Esophagus squamous epithelium (tissue), 5 donors: ENCODE results near the gene PRR3. TPM values are rescaled to one million over a fixed set of nuclear protein-coding genes. Genes with fewer than 3 reads are reported as not detected.
"Not testable (repeated sequence)": the region's sequence is repeated elsewhere in the genome, so short reads cannot be mapped to it uniquely, and the experiment has no call there.

Experiments used
- DNase-seq: peaks from one replicate; lab custom pipeline; 2025; lab: John Stamatoyannopoulos, UW
- H3K27ac ChIP-seq, 4 donors: fragments of 200-600 bp; sonication (generic); one replicate each; pipeline ENCODE4 v1.5.1; 2016 to 2019; ENCODE audit warnings: mild to moderate bottlenecking in 1 of 4
- H3K27me3 ChIP-seq, 4 donors: fragments of 200-600 bp; sonication (generic); 1 replicate in 3 of 4; 2 replicates in 1 of 4; pipeline versions ENCODE4 v1.5.1 to v1.6.0; 2017 to 2021; ENCODE audit warnings: antibody characterized with exemption in 1 of 4
- H3K36me3 ChIP-seq, 3 donors: fragments of 200-600 bp; sonication (generic); one replicate each; pipeline ENCODE4 v1.5.1; 2016 to 2019
- H3K4me1 ChIP-seq, 3 donors: fragments of 200-600 bp; sonication (generic); one replicate each; pipeline ENCODE4 v1.5.1; 2017 to 2019
- H3K4me3 ChIP-seq, 4 donors: fragments of 200-600 bp; sonication (generic); 1 replicate in 3 of 4; 2 replicates in 1 of 4; pipeline ENCODE4 v1.5.1; 2016 to 2019; ENCODE audit warnings: mild to moderate bottlenecking in 2 of 4, moderate library complexity in 1 of 4
- H3K9me3 ChIP-seq, 3 donors: fragments of 200-600 bp; sonication (generic); one replicate each; pipeline ENCODE4 v1.5.1; 2016 to 2019
- POLR2A ChIP-seq, 4 donors: fragments of 450-650 bp; IDR thresholded peaks; one replicate each; pipeline ENCODE4 v1.6.1; 2017; ENCODE audit warnings: antibody characterized with exemption in 4 of 4, mild to moderate bottlenecking in 4 of 4, moderate library complexity in 3 of 4
- WGBS, 2 donors: methylation state at CpG; one replicate each; pipeline ENCODE4 v1.1.5; 2018; 5-methylcytosine and 5-hydroxymethylcytosine counted together
- intact Hi-C: fragments of 100-400 bp; cut with DNase I; formaldehyde crosslinking; loops from one replicate; pipeline ENCODE4 v1.15.0; 2022
- total RNA-seq, 4 donors: library from RNA; depleted of rRNA; stranded (reverse); fragments of >200 nt; gene quantifications; one replicate each; pipeline ENCODE4 v1.1.0, GENCODE V29; 2016
- TF ChIP-seq, protein P1 (sequence below), 6 experiments: fragments of 450-650 bp in 4 of 6; fragments of 200-600 bp in 2 of 6; sonication (generic) in 2 of 6; IDR thresholded peaks; one replicate each; pipeline ENCODE4 v1.5.1; 2016 to 2019; ENCODE audit warnings: antibody characterized with exemption in 6 of 6, mild to moderate bottlenecking in 4 of 6, moderate library complexity in 4 of 6
- donor health status: DM: yes; HTN: yes; CAD: no.

Gene PRR3
- total RNA-seq, 4 donors from 2014 or later = 3.2 to 11.6 (median 5.8) TPM

DNA sequence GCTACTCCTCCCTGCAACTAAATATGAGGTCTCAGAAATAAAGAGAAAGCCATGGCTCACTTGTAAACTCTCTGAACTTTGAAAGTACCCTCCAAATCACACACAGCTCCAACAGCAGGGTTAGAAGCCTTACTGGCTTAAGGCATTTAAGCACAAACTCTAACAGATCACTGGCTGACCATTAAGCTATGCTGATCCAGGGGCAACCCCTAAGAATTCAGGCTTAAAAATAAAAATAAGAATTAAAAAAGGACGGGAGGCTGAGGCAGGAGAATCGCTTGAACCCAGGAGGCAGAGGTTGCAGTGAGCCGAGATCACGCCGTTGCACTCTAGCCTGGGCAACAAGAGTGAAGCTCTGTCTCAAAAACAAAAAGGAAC lies 45.9 kb upstream of the PRR3 start:
- no peak for TF ChIP-seq POLR2A (IDR thresholded peaks at IDR 0.05)
- TF ChIP-seq, protein P1, sequence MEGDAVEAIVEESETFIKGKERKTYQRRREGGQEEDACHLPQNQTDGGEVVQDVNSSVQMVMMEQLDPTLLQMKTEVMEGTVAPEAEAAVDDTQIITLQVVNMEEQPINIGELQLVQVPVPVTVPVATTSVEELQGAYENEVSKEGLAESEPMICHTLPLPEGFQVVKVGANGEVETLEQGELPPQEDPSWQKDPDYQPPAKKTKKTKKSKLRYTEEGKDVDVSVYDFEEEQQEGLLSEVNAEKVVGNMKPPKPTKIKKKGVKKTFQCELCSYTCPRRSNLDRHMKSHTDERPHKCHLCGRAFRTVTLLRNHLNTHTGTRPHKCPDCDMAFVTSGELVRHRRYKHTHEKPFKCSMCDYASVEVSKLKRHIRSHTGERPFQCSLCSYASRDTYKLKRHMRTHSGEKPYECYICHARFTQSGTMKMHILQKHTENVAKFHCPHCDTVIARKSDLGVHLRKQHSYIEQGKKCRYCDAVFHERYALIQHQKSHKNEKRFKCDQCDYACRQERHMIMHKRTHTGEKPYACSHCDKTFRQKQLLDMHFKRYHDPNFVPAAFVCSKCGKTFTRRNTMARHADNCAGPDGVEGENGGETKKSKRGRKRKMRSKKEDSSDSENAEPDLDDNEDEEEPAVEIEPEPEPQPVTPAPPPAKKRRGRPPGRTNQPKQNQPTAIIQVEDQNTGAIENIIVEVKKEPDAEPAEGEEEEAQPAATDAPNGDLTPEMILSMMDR (IDR thresholded peaks at IDR 0.05) = no peak
- no peak overlapping the region for H3K4me3 ChIP-seq
- no peak for DNase-seq

DNA sequence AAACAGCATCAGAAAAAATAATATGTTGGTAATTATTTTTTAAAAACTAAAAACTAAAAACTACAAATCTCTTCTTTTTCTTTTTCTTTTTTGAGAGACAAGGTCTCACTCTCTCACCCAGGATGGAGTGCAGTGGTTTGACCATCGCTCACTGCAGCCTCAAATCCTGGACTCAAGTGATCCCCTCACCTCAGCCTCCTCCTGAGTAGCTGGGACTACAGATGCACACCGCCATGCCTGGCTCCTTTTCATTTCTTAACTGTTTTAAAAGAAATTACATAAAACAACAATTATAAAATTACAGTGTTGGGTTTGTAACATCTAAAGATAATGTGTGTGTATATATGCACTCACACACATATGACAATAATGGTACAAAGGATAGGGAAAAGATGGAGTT lies 43.6 kb upstream of the PRR3 start:
- Histone ChIP-seq H3K4me1 (peaks cover 0 to 41% (median 8%) of the 10 kb centered on the region in 3 donors), H3K36me3 (no peaks in the 10 kb centered on the region), H3K4me3 (no peak overlapping the region), H3K9me3 (no peaks in the 10 kb centered on the region), H3K27me3 (no peaks in the 10 kb centered on the region), H3K27ac (no peak overlapping the region)
- intact Hi-C loops = no loop called here
- DNase-seq = no peak
- TF ChIP-seq, protein P1 (IDR thresholded peaks at IDR 0.05) = no peak
- no peak for TF ChIP-seq POLR2A (IDR thresholded peaks at IDR 0.05)
- WGBS, 2 donors = 90 to 91% methylated on average over 2 of the region's 2 CpGs

More for the DNA sequence above, 45.9 kb upstream of the PRR3 start:
- Histone ChIP-seq H3K9me3 (no peaks in the 10 kb centered on the region), H3K27ac (peak overlapping the region in 1 of 4 donors; percentile 31), H3K27me3 (no peaks in the 10 kb centered on the region), H3K36me3 (no peaks in the 10 kb centered on the region), H3K4me1 (peaks cover 0 to 30% (median 3%) of the 10 kb centered on the region in 3 donors)
- intact Hi-C loops = no loop called here
- whole genome bisulfite sequencing, 2 donors = 48 to 69% methylated on average over 5 of the region's 5 CpGs

DNA sequence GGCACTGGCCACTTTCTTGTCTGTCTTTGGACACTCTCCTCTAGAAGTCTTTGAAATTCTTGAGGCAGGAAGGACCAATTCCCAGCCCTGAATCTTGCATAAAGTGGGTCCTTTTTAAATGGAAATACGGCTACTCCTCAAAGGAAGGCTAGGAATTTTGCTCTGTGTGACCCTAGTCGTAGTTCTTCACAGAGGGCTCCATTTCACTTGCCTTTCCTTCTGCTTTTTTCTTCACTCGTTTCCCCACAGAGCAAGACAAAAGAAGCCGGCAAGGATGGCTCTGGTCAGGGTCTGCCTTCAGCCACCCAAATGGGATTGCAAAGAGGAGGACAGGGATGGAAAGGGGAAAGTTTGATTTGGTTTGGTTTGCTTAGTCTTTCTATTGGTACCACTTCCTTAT lies 42.0 kb upstream of the PRR3 start:
- Histone ChIP-seq H3K27me3 (no peaks in the 10 kb centered on the region), H3K4me3 (no peak overlapping the region), H3K27ac (peak overlapping the region; percentile 76 to 96 (median 95)), H3K36me3 (no peaks in the 10 kb centered on the region), H3K9me3 (no peaks in the 10 kb centered on the region), H3K4me1 (peaks cover 0 to 45% (median 11%) of the 10 kb centered on the region in 3 donors)
- intact Hi-C loops = no loop called here
- no peak for TF ChIP-seq POLR2A (IDR thresholded peaks at IDR 0.05)
- TF ChIP-seq, protein P1 (IDR thresholded peaks at IDR 0.05) = no peak
- 50 to 64% methylated on average over 4 of the region's 4 CpGs for WGBS, 2 donors
- DNase-seq = no peak

DNA sequence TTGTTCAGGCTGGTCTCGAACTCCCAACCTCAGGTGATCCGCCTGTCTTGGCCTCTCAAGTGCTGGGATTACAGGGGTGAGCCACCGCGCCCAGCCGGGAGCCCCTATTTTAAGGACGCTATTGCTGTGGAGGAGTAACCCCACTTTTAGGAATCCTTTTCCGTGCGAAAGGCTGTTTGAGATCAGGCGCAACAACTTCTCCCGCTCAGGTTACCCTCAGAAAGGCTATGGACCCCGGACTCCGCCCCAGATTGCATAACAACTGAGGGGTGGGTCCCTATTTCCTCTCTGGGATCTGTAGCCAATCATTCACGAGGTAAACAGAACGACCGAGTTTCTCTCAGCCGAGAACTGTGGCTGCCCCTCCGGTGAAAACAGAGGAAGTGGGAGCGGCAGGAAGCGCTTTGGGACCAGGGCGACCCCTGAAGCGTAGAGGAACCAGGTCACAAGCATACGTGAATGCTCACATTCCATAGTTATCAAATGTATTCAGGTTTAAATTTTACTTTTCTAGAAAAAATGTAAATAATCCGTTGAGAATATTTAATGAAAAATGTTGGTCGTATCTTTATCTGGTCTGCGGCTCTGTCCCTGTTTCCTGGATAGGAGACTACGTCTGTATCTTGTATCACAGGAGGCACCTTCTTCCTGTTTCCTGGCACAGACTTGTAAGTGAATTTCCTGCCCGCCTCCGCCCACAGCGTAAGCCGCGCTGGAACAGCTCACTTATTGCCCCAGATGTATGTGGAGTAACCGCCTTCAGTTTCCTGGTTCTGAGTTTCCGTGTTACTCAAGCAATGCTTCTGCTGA lies 40.9 kb upstream of the PRR3 start:
- Histone ChIP-seq H3K4me1 (peaks cover 0 to 45% (median 16%) of the 10 kb centered on the region in 3 donors), H3K27me3 (no peaks in the 10 kb centered on the region), H3K4me3 (peak overlapping the region; percentile 27 to 65 (median 46)), H3K36me3 (no peaks in the 10 kb centered on the region), H3K27ac (peak overlapping the region; percentile 93 to 96 (median 95)), H3K9me3 (no peaks in the 10 kb centered on the region)
- TF ChIP-seq, protein P1 (IDR thresholded peaks at IDR 0.05) = peak in 1 of 6 experiments; percentile 7
- TF ChIP-seq POLR2A (IDR thresholded peaks at IDR 0.05) = peak in 3 of 4 donors; percentile 5 to 55 (median 51)
- intact Hi-C loops = no loop called here
- WGBS, 2 donors = 0 to 2% methylated on average over 21 to 32 of the region's 33 CpGs
- peak; percentile 76 for DNase-seq

DNA sequence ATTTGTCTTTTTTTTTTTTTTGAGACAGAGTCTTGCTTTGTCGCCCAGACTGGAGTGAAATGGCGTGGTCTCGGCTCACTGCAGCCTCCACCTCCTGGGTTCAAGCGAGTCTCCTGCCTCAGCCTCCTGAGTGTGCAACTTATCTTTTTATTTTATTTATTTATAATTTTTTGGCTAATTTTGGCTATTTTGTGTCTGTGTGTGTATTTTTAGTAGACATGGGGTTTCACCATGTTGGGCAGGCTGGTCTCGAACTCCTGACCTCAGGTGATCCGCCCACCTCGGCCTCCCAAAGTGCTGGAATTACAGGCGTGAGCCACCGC lies 40.4 kb upstream of the PRR3 start:
- intact Hi-C loops, H3K27me3 ChIP-seq: not testable (repeated sequence)
- H3K4me3 ChIP-seq = peak overlapping the region in 3 of 4 donors; percentile 45 to 65 (median 47)

DNA sequence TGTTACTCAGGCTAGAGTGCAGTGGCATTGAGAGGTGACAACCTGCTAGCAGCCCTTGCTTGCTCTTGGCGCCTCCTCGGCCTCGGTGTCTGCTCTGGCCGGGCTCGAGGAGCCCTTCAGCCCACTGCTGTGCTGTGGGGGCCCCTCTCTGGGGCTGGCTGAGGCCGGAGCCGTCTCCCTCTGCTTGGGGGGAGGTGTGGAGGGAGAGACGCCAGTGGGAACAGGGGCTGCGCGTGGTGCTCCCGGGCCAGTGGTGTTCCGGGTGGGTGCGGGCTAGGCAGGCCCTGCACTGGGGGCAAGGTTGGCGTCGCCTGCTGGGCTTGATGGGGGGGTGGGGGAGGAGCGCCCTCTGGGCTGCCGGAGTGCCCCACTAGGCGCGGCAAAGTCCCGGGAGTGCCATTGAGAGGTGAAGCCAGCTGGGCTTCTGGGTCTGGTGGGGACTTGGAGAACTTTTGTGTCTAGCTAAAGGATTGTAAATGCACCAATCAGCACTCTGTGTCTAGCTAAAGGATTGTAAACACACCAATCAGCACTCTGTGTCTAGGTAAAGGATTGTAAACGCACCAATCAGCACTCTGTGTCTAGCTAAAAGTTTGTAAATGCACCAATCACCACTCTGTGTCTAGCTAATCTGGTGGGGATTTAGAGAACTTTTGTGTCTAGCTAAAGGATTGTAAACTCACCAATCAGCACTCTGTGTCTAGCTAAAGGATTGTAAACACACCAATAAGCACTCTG lies 39.2 kb upstream of the PRR3 start:
- H3K27ac ChIP-seq = peak overlapping the region in 3 of 4 donors; percentile 94 to 96 (median 96)
- H3K9me3 ChIP-seq, H3K36me3 ChIP-seq, intact Hi-C loops, DNase-seq, H3K27me3 ChIP-seq, H3K4me3 ChIP-seq: not testable (repeated sequence)
- H3K4me1 ChIP-seq = peaks cover 0 to 53% (median 23%) of the 10 kb centered on the region in 3 donors
- WGBS, 2 donors = 60 to 100% methylated on average over 1 to 3 of the region's 21 CpGs

More for the DNA sequence above, 40.4 kb upstream of the PRR3 start:
- WGBS, 2 donors = 31 to 37% methylated on average over 9 of the region's 9 CpGs
- H3K4me1 ChIP-seq = peaks cover 0 to 49% (median 21%) of the 10 kb centered on the region in 3 donors
- peak overlapping the region; percentile 93 to 96 (median 95) for H3K27ac ChIP-seq
- not testable (repeated sequence) for H3K9me3 ChIP-seq, H3K36me3 ChIP-seq, DNase-seq

DNA sequence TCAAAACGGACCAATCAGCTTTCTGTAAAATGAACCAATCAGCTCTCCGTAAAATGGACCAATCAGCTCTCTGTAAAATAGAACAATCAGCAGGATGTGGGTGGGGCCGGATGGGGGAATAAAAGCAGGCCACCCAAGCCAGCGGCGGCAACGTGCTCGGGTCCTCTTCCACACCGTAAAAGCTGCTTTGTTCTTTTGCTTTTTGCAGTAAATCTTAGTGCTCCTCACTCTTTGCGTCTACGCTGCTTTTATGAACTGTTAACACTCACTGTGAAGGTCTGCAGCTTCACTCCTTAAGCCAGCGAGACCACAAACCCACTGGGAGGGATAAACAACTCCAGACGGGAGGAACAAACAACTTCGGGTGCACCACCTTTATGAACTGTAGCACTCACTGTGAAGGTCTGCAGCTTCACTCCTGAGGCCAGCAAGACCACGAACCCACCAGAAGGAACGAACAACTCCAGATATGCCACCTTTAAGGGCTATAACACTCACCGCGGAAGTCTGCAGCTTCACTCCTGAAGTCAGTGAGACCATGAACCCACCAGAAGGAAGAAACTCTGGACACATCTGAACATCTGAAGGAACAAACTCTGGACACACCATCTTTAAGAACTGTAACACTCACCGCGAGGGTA lies 38.5 kb upstream of the PRR3 start:
- 74 to 78% methylated on average over 17 to 19 of the region's 19 CpGs for WGBS, 2 donors
- H3K4me3 ChIP-seq, intact Hi-C loops, H3K9me3 ChIP-seq, H3K27me3 ChIP-seq, DNase-seq, H3K36me3 ChIP-seq: not testable (repeated sequence)
- peak overlapping the region in 3 of 4 donors; percentile 82 to 94 (median 88) for H3K27ac ChIP-seq
- H3K4me1 ChIP-seq = peaks cover 0 to 53% (median 23%) of the 10 kb centered on the region in 3 donors
